Activated CD8-positive, alpha-beta memory T cell treated with anti-CD3 and anti-CD28 coated beads, Interleukin-2, amount 50 U/mL, for 24 hours (primary cell): ENCODE results near the gene PRDM2.

Source experiments
- DNase-seq: peaks from one replicate; pipeline ENCODE4 v3.0.0-alpha.2; 2020; ENCODE audit errors: extremely low read depth

PRDM2 gene

DNA sequence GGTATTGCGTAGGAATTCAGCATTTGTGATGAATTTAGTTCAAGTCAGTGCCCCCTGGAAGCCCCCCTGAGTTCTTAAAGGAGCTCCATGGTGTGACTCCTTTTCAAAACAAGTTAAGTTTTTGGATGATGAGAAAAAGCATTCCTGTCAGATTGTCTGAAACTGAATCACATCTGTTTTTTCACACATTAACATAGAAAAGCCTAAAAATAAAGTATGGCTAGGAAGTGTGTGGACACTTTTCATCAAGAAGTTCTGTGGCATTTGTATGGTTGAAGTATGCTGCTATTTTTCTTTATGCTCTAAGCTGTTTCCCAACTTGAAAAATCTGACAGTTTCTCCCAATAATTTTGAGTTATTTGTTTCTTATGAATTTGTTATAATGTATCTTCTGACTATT is 33.7 kb downstream of the PRDM2 start:
- DNase-seq: no peak

DNA sequence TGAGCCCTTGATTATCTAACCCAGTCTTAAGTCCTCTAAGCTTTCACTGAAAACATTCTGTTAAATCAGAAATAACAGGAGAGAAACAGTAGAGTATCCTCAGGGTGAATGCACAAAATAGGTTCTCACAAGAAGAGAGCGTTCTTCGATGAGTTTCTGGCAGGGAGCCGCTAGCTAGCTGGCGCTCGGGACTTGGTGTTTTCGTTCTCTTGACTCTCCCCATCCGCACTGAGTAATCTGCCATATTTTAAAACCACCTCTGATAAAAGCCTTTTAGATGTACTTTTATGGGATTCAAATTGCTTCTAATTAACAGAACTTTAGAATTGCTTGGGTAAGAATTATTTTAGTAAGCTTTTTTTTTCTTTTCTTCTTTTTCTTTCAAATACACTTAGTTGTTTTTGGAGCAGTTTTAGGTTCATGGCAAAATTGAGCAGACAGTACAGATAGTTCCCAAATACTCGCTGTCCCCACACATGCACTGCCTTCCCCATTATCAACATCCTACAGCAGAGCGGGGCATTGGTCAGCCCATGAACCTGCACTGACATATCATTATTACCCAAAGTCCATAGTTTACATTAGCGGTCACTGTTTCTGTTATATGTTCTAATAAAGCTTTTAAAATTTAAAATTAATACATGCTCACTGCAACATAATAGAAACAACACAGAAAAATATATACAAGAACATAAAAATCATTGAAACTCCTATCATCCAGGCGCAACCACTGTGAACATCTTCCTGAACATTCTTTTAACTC is 35.4 kb downstream of the PRDM2 start:
- no peak for DNase-seq

DNA sequence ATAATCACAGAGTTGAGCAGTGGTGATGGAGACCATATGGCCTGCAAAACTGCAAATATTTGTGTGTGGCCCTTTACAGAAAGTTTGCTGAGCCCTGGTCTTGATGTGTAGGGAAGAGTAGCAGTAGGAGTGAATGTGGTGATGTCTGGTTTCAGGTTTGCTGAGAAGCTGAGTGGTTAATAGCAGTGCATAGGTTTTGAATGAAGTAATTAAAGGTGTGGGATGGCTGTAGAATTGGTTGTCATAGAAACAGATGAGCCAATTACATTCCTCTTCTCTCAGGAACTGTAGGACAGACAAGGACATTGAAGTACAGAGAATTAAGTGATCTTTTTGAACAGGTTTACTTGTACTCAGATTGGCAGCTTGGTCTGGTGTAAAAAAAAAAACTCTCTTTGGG is 37.4 kb downstream of the PRDM2 start:
- no peak for DNase-seq

DNA sequence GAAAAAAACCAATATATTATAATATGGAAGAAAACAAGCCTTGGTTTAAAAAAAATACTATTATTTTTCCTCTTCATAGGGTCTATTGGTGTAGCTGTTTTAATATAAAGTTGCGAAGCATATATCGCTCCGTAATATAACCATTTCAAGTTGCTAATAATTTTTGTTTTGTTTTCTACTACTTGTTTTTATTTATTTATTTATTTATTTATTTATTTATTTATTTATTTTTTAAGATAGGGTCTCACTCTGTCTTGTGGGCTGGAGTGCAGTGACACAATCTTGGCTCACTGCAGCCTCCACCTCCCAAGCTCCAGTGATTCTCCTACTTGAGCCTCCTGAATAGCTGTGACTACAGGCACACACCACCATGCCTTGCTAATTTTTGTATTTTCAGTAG is 46.4 kb downstream of the PRDM2 start:
- no peak for DNase-seq

- peak; percentile 76 for DNase-seq
Observed at GRCh38 chr1:13748610-13749505, 48.9 kb downstream of the PRDM2 start.

DNA sequence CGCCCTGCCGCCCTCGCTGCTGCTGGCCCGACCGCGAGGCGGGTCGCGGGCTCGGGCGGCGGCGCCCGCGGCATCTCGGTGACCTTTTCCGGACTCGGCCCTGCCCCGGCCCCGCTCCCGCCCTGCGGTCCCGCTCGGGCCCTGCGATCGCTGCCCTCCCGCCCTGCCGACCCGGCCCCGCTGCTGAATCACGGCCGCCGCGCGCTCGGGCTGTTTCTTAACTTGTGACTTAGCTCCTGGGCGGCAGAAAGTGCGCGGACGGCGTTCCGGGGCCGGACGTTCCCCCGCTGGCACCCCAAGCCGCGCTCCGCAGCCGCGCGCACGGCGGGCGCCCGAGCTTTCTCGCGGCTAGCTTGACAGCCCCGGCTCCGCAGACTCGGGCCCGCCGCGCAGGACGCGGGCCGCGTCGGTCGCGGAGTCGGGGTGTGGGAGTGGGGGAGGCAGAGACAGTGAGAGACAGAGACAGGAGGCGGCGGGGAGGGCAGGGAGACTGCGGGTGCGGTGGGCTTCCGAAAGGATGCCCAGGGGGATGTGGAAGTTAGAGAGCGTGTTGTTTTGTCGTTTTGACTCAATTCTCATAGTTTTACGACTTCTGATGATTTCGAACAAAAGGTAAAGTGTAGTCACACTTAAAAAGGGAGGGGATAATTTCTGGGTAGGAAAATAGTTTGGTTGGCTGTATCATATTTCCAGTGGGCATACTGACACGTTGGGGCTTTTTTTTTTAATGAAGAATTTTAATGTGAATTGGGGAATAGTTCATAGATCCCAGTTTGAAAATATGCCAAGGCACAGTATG is 49.8 kb downstream of the PRDM2 start:
- no peak for DNase-seq

DNA sequence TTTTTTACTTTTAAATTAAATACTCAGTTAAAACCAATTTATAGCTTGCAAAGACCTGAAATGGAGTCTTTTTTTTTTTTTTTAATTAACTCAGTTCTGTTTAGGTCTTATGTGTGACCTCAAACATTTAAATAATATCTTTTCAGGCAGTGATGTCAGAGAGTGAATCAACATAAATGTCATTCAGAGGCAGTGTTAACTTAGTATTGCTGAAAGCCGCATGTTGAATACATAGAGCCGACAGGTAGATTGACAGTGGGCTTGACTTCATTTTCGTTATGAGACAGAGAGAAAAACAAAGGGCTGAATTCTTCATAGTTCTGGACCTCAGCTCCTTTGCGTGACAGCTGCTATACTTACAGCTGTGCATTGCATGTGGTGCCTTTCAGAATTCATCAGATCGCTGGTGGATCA is 51.5 kb downstream of the PRDM2 start:
- DNase-seq: no peak

GRCh38 chr1:13751985-13752384 is 52.0 kb downstream of the PRDM2 start:
- no peak for DNase-seq

GRCh38 chr1:13752852-13753251 is 52.9 kb downstream of the PRDM2 start:
- no peak for DNase-seq

DNA sequence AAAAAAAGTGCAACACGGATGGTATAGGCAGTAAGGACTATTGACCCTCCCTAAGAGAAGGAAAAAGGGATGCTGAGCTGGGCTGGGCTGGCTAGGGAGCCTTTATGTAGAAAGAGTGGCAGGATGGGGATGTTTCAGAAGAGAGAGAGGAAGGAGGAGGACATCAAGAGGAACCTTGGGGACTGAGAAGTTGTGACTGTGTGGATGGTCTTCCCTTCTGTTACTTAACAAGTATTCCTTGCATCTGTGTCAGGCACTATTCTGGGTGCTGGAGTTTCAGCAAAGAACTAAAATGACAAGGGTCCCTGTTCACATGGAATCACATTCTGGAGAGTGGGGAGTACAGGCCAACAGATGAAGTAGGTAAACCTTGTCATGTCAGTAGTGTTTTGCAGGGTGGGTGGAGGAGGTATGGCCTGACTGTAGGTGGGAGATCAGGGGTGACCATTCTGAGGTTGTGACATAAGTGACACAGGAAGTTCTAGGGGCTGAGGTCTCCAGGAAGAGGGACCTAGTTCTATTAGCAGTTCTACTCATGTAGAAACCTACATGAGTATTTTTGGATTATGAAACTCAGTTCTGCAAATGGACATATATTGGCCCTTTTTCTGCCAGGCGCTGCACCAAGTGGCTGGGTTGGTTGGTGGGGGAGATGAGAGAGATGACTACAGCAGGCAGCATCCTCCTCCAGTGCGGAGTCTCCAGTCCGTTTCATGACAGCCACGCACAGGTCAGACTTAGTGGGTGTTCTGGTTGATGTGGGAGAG is 53.8 kb downstream of the PRDM2 start:
- no peak for DNase-seq

DNA sequence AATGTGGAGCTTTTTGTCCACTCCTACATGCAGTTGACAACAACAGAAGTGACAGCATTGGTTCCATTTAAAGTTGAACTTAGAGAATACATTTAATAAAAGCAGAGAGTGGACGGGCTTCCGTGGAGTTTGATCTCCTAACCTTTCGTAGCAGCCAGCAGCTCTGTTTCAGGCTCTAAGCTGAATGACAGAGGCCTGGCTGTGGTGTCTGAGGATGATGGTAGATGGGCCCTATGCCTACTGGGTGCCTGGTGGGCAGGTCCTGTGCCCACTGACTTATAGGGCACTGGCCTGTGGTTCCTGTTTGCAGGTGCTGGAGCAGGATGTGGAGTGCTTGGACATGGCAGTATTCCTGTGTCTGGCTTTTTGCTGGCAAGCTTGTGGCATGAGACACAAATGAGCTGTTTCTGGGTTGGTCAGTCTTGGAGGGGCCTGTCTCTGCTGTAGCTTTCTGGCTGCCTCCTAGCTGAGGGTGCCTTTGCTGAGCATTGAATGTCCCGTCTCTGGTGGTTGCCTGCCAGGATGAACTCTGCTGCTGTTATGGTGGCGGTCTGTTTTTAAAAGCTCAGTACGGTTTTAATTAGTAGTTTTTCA is 54.6 kb downstream of the PRDM2 start:
- DNase-seq: no peak

- DNase-seq: no peak
Observed at GRCh38 chr1:13756557-13757315, 56.7 kb downstream of the PRDM2 start.

GRCh38 chr1:13757693-13758092 is 57.7 kb downstream of the PRDM2 start:
- no peak for DNase-seq

DNA sequence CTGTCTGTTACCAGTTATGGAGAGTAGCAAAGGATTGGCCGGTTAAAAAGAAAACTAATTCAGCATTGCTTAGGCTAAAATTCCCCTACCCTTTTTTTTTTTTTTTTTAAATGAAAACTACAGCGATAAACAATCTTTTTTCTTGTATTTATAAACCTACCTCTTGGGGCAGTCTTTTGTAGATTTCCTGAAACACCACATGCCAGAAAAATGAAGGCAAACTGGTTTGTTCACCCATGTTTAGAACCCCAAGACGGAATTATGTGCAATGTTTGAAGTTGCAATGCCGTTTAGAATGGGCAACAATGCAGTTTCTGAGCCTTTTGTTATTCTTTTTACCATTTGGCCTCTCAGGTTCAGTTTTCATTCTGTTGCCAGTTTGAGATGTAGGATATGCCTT is 59.1 kb downstream of the PRDM2 start:
- no peak for DNase-seq

DNA sequence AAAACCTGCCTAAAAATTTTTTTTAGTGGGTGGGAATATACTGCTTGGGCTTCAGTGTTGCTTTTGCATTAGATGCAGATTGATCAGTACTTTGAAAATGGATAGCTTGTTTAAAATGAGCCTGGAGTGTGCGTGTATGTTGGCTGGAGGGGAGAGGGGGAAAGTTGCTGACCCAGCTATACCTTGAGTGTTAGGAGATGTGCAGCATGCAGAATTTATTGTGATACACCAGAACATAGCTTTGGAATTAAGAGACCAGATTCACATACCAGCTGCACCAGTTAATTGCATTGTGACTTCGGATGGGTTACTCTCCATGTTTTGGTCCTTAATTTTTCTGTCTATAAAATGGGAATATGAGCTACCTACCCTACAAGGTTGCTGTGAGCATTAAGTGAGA is 60.4 kb downstream of the PRDM2 start:
- no peak for DNase-seq

DNA sequence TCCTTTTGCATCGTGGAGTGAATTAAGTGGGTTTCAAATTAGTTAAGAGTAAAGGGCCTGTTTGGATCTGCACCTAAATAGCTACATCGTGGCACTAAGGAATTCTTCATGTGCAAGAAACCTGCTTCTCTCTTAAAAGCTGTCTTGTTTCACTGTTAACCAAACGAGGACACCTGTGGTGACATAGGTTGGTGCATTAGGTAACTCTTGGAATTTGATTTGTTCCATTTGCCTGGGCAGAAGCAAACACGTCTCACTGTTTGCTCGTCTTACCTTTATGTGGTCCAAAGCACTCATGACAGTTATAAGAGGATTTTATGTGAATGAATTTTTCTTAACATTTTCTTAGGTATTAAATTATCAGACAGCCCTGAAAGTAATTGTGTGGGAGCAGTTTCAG is 60.9 kb downstream of the PRDM2 start:
- no peak for DNase-seq

DNA sequence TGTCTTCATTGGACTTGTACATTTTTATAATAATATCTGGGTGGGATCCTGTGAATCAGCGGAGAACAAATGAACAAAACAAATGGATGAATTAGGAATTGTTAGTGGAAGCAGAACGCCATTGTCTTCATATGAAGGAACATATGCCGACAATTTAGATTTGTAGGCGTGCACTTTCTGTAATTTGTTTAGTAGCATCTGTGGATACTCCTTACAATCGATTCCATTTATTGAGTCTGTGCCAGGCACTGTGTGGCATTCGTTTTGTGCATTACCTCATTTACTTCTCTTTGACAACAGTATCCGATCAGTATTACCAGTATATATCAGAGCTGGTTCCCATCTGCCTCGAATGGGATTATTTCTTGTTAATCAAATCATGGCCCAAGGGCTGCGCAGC is 61.9 kb downstream of the PRDM2 start:
- DNase-seq: no peak

- DNase-seq: no peak
Observed at GRCh38 chr1:13762642-13763041, 62.7 kb downstream of the PRDM2 start.

- no peak for DNase-seq
Observed at GRCh38 chr1:13763222-13763621, 63.2 kb downstream of the PRDM2 start.

GRCh38 chr1:13763991-13764390 is 64.0 kb downstream of the PRDM2 start:
- DNase-seq: no peak
